Neural crest cell (in vitro differentiated cells): ENCODE results near the gene ITK. TPM values are rescaled to one million over a fixed set of nuclear protein-coding genes. Genes with fewer than 3 reads are reported as not detected.

Experiments
- DNase-seq: peaks from one replicate; pipeline ENCODE4 v3.0.0; 2021; ENCODE audit warnings: low read depth, mixed read lengths, low spot score
- H3K27ac Mint-ChIP-seq: one replicate; pipeline ENCODE4 v1.8.0; 2021; ENCODE audit warnings: mild to moderate bottlenecking, mixed read lengths; ENCODE audit not compliant: unreplicated experiment
- H3K27me3 Mint-ChIP-seq: 2 replicates; pipeline ENCODE4 v1.8.0; 2021; ENCODE audit warnings: low read depth, mild to moderate bottlenecking, mixed read lengths
- H3K36me3 Mint-ChIP-seq: 2 replicates; pipeline ENCODE4 v1.8.0; 2021; ENCODE audit warnings: low read depth, mild to moderate bottlenecking, mixed read lengths
- H3K4me1 Mint-ChIP-seq: 2 replicates; pipeline ENCODE4 v1.8.0; 2021; ENCODE audit warnings: mixed read lengths
- H3K4me3 Mint-ChIP-seq: one replicate; pipeline ENCODE4 v1.8.0; 2021; ENCODE audit warnings: mild to moderate bottlenecking, mixed read lengths
- H3K9me3 Mint-ChIP-seq: 2 replicates; pipeline ENCODE4 v1.8.0; 2021; ENCODE audit warnings: mixed read lengths
- CTCF ChIP-seq: fragments of 200-600 bp; sonication (generic); conservative IDR thresholded peaks from 2 replicates; pipeline ENCODE4 v1.5.0; 2021; ENCODE audit warnings: antibody characterized with exemption, mild to moderate bottlenecking
- total RNA-seq: library from RNA; stranded (reverse); gene quantifications from 2 replicates; pipeline ENCODE4 v1.2.1, GENCODE V29; 2021

Gene ITK
- total RNA-seq, 1 donor from 2014 or later, result not detected

DNA sequence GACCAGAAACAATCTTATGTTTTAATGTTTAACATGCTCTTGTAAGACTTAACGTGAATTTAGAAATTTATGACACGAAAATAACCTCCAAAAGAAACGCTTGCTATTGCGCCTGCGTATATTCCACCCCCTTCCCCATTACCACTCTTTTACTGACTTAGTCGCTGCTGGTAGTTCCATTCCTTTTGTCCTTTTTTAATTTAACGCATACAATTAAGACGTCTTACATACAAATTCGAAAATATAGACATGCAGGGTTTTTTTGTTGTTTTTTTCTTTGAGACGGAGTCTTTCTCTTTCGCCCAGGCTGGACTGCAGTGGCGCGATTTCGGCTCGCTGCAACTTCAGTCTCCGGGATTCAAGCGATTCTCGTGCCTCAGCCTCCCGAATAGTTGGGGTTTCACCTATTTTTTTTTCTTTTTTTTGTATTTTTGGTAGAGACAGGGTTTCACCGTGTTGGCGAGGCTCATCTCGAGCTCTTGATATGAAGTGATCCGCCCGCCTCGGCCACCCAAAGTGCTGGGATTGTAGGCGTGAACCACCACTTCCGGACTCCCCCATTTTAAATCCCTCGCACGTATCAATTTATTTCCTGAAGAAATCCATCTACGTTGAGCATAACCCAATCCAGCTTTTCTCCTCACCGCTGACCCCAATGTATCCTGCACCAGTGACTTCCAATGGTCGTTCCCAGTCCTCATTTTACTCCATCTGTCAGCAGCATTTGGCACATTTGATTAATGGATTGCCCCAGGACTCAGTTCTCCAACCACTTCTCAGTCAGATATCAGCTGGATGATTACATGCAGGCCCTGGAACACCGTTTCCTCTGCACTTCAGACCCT lies 37.3 kb upstream of the ITK start:
- peaks cover 12% of the 10 kb centered on the region for H3K4me1 Mint-ChIP-seq
- DNase-seq, result no peak

DNA sequence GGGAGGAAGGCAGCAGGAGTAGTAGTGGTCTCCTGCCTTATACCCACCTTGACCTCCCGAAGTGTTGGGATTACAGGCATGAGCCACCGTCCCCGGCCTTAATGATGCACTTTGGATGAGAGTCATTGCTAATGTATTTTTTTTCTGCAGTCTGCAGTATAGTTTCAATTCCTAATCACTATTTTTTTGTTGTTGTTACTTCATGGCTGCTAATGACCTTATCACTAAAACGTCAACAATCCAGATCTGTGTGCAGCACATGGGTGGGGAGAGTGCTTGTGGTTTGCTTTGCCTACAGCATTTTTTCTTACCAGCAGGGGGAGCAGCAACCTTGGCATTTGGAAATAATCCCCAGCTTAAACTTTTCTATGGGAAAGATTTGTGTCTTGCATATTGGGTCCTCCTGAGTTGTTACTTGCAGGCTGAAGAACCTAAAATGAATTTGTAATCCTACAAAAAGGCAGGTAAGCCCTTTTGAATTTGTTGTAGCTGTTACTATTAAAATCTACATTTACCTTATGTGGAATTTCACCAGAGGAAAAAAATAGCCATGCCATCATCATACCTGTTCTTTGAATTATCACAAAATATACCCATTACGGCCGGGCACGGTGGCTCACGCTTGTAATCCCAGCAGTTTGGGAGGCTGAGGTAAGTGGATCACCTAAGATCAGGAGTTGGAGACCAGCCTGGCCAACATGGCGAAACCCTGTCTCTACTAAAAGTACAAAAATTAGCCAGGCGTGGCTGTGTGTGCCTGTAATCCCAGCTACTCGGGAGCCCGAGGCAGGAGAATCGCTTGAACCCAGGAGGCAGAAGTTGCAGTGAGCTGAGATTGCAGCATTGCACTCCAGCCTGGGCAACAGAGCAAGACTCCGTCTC lies 31.7 kb upstream of the ITK start:
- Mint-ChIP-seq H3K9me3 (no peaks in the 10 kb centered on the region), H3K4me3 (no peak overlapping the region), H3K27ac (no peak overlapping the region), H3K36me3 (no peaks in the 10 kb centered on the region), H3K27me3 (peaks cover 6% of the 10 kb centered on the region), H3K4me1 (peaks cover 2% of the 10 kb centered on the region)
- DNase-seq, result peak; percentile 75
- peak; percentile 89 for TF ChIP-seq CTCF

More for the DNA sequence above, 37.3 kb upstream of the ITK start:
- no peak for TF ChIP-seq CTCF
- Mint-ChIP-seq H3K36me3 (peaks cover 3% of the 10 kb centered on the region), H3K9me3 (no peaks in the 10 kb centered on the region), H3K27me3 (peaks cover 6% of the 10 kb centered on the region), H3K27ac (peak overlapping the region; percentile 96), H3K4me3 (peak overlapping the region; percentile 96)

DNA sequence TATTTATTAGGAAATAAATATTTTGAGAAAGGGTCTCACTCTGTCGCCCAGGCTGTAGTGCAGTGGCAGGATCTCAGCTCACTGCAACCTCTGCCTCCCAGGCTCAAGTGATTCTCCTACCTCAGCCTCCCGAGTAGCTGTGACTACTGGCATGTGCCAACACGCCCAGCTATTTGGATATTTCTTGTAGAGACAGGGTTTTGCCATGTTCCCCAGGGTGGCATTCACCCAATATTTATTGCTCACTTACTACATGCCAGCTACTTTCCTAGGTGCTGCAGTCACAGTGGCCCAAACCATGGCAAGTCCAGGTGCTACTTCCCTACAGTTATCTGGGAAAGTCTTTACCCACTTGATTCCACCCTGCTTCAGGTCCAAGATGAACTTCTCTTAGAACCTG lies 29.6 kb upstream of the ITK start:
- no peaks in the 10 kb centered on the region for H3K36me3 Mint-ChIP-seq
- no peak for DNase-seq
- no peak overlapping the region for H3K4me3 Mint-ChIP-seq
- H3K9me3 Mint-ChIP-seq, result no peaks in the 10 kb centered on the region
- H3K27ac Mint-ChIP-seq, result no peak overlapping the region
- TF ChIP-seq CTCF, result no peak
- H3K4me1 Mint-ChIP-seq, result no peaks in the 10 kb centered on the region
- peaks cover 2% of the 10 kb centered on the region for H3K27me3 Mint-ChIP-seq

GRCh38 chr5:157155297-157155696 lies 25.3 kb upstream of the ITK start:
- DNase-seq, result no peak
- TF ChIP-seq CTCF, result no peak
- Mint-ChIP-seq H3K27ac (no peak overlapping the region), H3K4me1 (no peaks in the 10 kb centered on the region), H3K9me3 (peaks cover 3% of the 10 kb centered on the region), H3K36me3 (no peaks in the 10 kb centered on the region), H3K4me3 (no peak overlapping the region), H3K27me3 (peaks cover 2% of the 10 kb centered on the region)

- no peak for DNase-seq
- Mint-ChIP-seq H3K4me3 (no peak overlapping the region), H3K27me3 (peaks cover 2% of the 10 kb centered on the region), H3K36me3 (no peaks in the 10 kb centered on the region), H3K27ac (no peak overlapping the region), H3K9me3 (peaks cover 3% of the 10 kb centered on the region), H3K4me1 (no peaks in the 10 kb centered on the region)
- no peak for TF ChIP-seq CTCF
Observed at GRCh38 chr5:157157293-157157891, 23.2 kb upstream of the ITK start.
